ENCODE data around the gene MBP. TPM values are rescaled to one million over a fixed set of nuclear protein-coding genes. Genes with fewer than 3 reads are reported as not detected.

Gene MBP
- total RNA-seq, 2 experiments from 2014 or later: 35.9 to 36.6 TPM

- no peak for DNase-seq
- H3K27me3 Mint-ChIP-seq (ENCODE audit: low read depth): no peaks in the 10 kb centered on the region
- peaks cover 34% of the 10 kb centered on the region for H3K36me3 Mint-ChIP-seq (ENCODE audit: low read depth)
- no peak overlapping the region for H3K4me3 Mint-ChIP-seq
- CTCF ChIA-PET: interaction anchor here (0.6 to 1.4 kb wide), 3 partner anchors 8 to 79 kb away, joined by 3 to 4 read pairs (median 4); no protein-coding TSS in a partner anchor
- H3K4me1 Mint-ChIP-seq (ENCODE audit: low read depth): peaks cover 70% of the 10 kb centered on the region
- H3K9me3 Mint-ChIP-seq: peaks cover 8% of the 10 kb centered on the region
- intact Hi-C loops (cut with micrococcal nuclease): no loop called here
- H3K27ac Mint-ChIP-seq: peak overlapping the region; percentile 30
Measured at GRCh38 chr18:77116201-77117080, 16.1 kb downstream of the MBP start.

GRCh38 chr18:77115192-77115953 is 17.2 kb downstream of the MBP start:
- Mint-ChIP-seq H3K36me3 (ENCODE audit: low read depth) (peaks cover 33% of the 10 kb centered on the region), H3K9me3 (peaks cover 8% of the 10 kb centered on the region), H3K27me3 (ENCODE audit: low read depth) (no peaks in the 10 kb centered on the region), H3K27ac (peak overlapping the region; percentile 14), H3K4me3 (no peak overlapping the region), H3K4me1 (ENCODE audit: low read depth) (peaks cover 68% of the 10 kb centered on the region)
- CTCF ChIA-PET: interaction anchor here (0.6 to 1.9 kb wide), 4 partner anchors 8 to 97 kb away, joined by 3 to 7 read pairs (median 4); no protein-coding TSS in a partner anchor
- intact Hi-C loops (cut with micrococcal nuclease): no loop called here
- DNase-seq: no peak

- Mint-ChIP-seq H3K4me3 (no peak overlapping the region), H3K36me3 (ENCODE audit: low read depth) (peaks cover 34% of the 10 kb centered on the region), H3K27ac (no peak overlapping the region), H3K9me3 (peaks cover 8% of the 10 kb centered on the region), H3K4me1 (ENCODE audit: low read depth) (peaks cover 71% of the 10 kb centered on the region), H3K27me3 (ENCODE audit: low read depth) (no peaks in the 10 kb centered on the region)
- intact Hi-C loops (cut with micrococcal nuclease): loop anchor here (1.0 kb wide), 1 partner anchor 10 kb away; no protein-coding TSS in a partner anchor
- CTCF ChIA-PET: interaction anchor here (0.6 to 1.9 kb wide), 7 partner anchors 9 to 97 kb away, joined by 3 to 7 read pairs (median 3); partner anchors contain the start of gene MBP
- peak; percentile 44 for DNase-seq
Measured at GRCh38 chr18:77114415-77115191, 18.0 kb downstream of the MBP start.

GRCh38 chr18:77114152-77114414 is 18.5 kb downstream of the MBP start:
- H3K27me3 Mint-ChIP-seq (ENCODE audit: low read depth): no peaks in the 10 kb centered on the region
- peaks cover 8% of the 10 kb centered on the region for H3K9me3 Mint-ChIP-seq
- DNase-seq: no peak
- CTCF ChIA-PET: interaction anchor here (0.6 to 1.9 kb wide), 5 partner anchors 9 to 53 kb away, joined by 3 to 7 read pairs (median 3); partner anchors contain the start of gene MBP
- H3K36me3 Mint-ChIP-seq (ENCODE audit: low read depth): peaks cover 33% of the 10 kb centered on the region
- no peak overlapping the region for H3K27ac Mint-ChIP-seq
- intact Hi-C loops (cut with micrococcal nuclease): loop anchor here (1.0 kb wide), 1 partner anchor 10 kb away; no protein-coding TSS in a partner anchor
- H3K4me3 Mint-ChIP-seq: no peak overlapping the region
- peaks cover 73% of the 10 kb centered on the region for H3K4me1 Mint-ChIP-seq (ENCODE audit: low read depth)

GRCh38 chr18:77113361-77114151 is 19.0 kb downstream of the MBP start:
- intact Hi-C loops (cut with micrococcal nuclease): loop anchor here (1.0 kb wide), 1 partner anchor 11 kb away; no protein-coding TSS in a partner anchor
- Mint-ChIP-seq H3K4me3 (no peak overlapping the region), H3K9me3 (peaks cover 8% of the 10 kb centered on the region), H3K27me3 (ENCODE audit: low read depth) (no peaks in the 10 kb centered on the region), H3K4me1 (ENCODE audit: low read depth) (peaks cover 74% of the 10 kb centered on the region), H3K27ac (no peak overlapping the region), H3K36me3 (ENCODE audit: low read depth) (peaks cover 33% of the 10 kb centered on the region)
- CTCF ChIA-PET: interaction anchor here (0.6 to 1.9 kb wide), 5 partner anchors 8 to 52 kb away, joined by 3 to 7 read pairs (median 3); partner anchors contain the start of gene MBP
- DNase-seq: no peak

- DNase-seq: no peak
- H3K9me3 Mint-ChIP-seq: peaks cover 8% of the 10 kb centered on the region
- CTCF ChIA-PET: interaction anchor here (0.7 kb wide), 1 partner anchor 28 kb away, joined by 3 read pairs; no protein-coding TSS in a partner anchor
- peaks cover 32% of the 10 kb centered on the region for H3K36me3 Mint-ChIP-seq (ENCODE audit: low read depth)
- peaks cover 82% of the 10 kb centered on the region for H3K4me1 Mint-ChIP-seq (ENCODE audit: low read depth)
- intact Hi-C loops (cut with micrococcal nuclease): no loop called here
- no peaks in the 10 kb centered on the region for H3K27me3 Mint-ChIP-seq (ENCODE audit: low read depth)
- no peak overlapping the region for H3K4me3 Mint-ChIP-seq
- H3K27ac Mint-ChIP-seq: no peak overlapping the region
Measured at GRCh38 chr18:77112747-77113092, 19.9 kb downstream of the MBP start.

- Mint-ChIP-seq H3K27me3 (ENCODE audit: low read depth) (no peaks in the 10 kb centered on the region), H3K36me3 (ENCODE audit: low read depth) (peaks cover 28% of the 10 kb centered on the region), H3K4me1 (ENCODE audit: low read depth) (peaks cover 84% of the 10 kb centered on the region), H3K9me3 (peaks cover 8% of the 10 kb centered on the region), H3K4me3 (no peak overlapping the region), H3K27ac (peak overlapping the region; percentile 42)
- no peak for DNase-seq
- intact Hi-C loops (cut with micrococcal nuclease): no loop called here
- CTCF ChIA-PET: interaction anchor here (0.7 kb wide), 1 partner anchor 28 kb away, joined by 3 read pairs; no protein-coding TSS in a partner anchor
Measured at GRCh38 chr18:77111951-77112746, 20.4 kb downstream of the MBP start.

- Mint-ChIP-seq H3K36me3 (ENCODE audit: low read depth) (peaks cover 27% of the 10 kb centered on the region), H3K27me3 (ENCODE audit: low read depth) (no peaks in the 10 kb centered on the region), H3K27ac (no peak overlapping the region), H3K4me3 (no peak overlapping the region), H3K9me3 (peaks cover 6% of the 10 kb centered on the region), H3K4me1 (ENCODE audit: low read depth) (peaks cover 88% of the 10 kb centered on the region)
- DNase-seq: no peak
- intact Hi-C loops (cut with micrococcal nuclease): no loop called here
- CTCF ChIA-PET: no interaction called here
Measured at GRCh38 chr18:77111449-77111848, 21.1 kb downstream of the MBP start.

GRCh38 chr18:77110936-77111335 is 21.6 kb downstream of the MBP start:
- peaks cover 4% of the 10 kb centered on the region for H3K9me3 Mint-ChIP-seq
- CTCF ChIA-PET: no interaction called here
- H3K27me3 Mint-ChIP-seq (ENCODE audit: low read depth): no peaks in the 10 kb centered on the region
- H3K36me3 Mint-ChIP-seq (ENCODE audit: low read depth): peaks cover 28% of the 10 kb centered on the region
- no peak overlapping the region for H3K4me3 Mint-ChIP-seq
- intact Hi-C loops (cut with micrococcal nuclease): no loop called here
- no peak overlapping the region for H3K27ac Mint-ChIP-seq
- no peak for DNase-seq
- H3K4me1 Mint-ChIP-seq (ENCODE audit: low read depth): peaks cover 90% of the 10 kb centered on the region

GRCh38 chr18:77110400-77110799 is 22.2 kb downstream of the MBP start:
- DNase-seq: no peak
- no peak overlapping the region for H3K4me3 Mint-ChIP-seq
- intact Hi-C loops (cut with micrococcal nuclease): no loop called here
- H3K9me3 Mint-ChIP-seq: peaks cover 4% of the 10 kb centered on the region
- CTCF ChIA-PET: no interaction called here
- peaks cover 31% of the 10 kb centered on the region for H3K36me3 Mint-ChIP-seq (ENCODE audit: low read depth)
- H3K27me3 Mint-ChIP-seq (ENCODE audit: low read depth): no peaks in the 10 kb centered on the region
- no peak overlapping the region for H3K27ac Mint-ChIP-seq
- peaks cover 92% of the 10 kb centered on the region for H3K4me1 Mint-ChIP-seq (ENCODE audit: low read depth)

- CTCF ChIA-PET: interaction anchor here (2.5 kb wide), 1 partner anchor 14 kb away, joined by 13 read pairs; no protein-coding TSS in a partner anchor
- Mint-ChIP-seq H3K27me3 (ENCODE audit: low read depth) (no peaks in the 10 kb centered on the region), H3K4me3 (no peak overlapping the region), H3K9me3 (peaks cover 4% of the 10 kb centered on the region), H3K36me3 (ENCODE audit: low read depth) (peaks cover 31% of the 10 kb centered on the region), H3K27ac (no peak overlapping the region), H3K4me1 (ENCODE audit: low read depth) (peaks cover 92% of the 10 kb centered on the region)
- no peak for DNase-seq
- intact Hi-C loops (cut with micrococcal nuclease): loop anchor here (10.0 kb wide), 2 partner anchors 615 to 1895 kb away; partner anchors contain the start of genes TSHZ1 and ZNF516
Measured at GRCh38 chr18:77109648-77110019, 22.9 kb downstream of the MBP start.
